IMR-90 (cell line): ENCODE measurements around the gene ETV7. TPM values are rescaled to one million over a fixed set of nuclear protein-coding genes. Genes with fewer than 3 reads are reported as not detected.

Experiments used
- ATAC-seq: fragments of 200-7000 bp; cut with Tn5 transposase; 2 replicates; pipeline ENCODE4 v1.9.1; 2020; ENCODE audit warnings: low read depth, mild to moderate bottlenecking, moderate library complexity
- BruUV-seq: library from RNA; stranded (reverse); fragments of 400-500 nt; replicated peaks from 2 replicates; lab custom pipeline; 2021; lab: Mats Ljungman, UMichigan
- CTCF ChIA-PET: fragments of 300-600 bp; formaldehyde crosslinking; extraction: SDS; loops from one replicate; lab custom pipeline; 2021; ENCODE audit warnings: antibody characterized with exemption; lab: Yijun Ruan, JAX
- POLR2A ChIA-PET: fragments of 300-600 bp; sonication (Branson Sonifier 250); formaldehyde crosslinking; loops from one replicate; lab custom pipeline; 2022; ENCODE audit warnings: antibody characterized with exemption; ENCODE audit not compliant: unreplicated experiment; lab: Charles Lee
- DNase-seq: peaks from one replicate; pipeline ENCODE4 v3.0.0; 2013
- H2AFZ ChIP-seq: replicated peaks from 2 replicates; pipeline ENCODE3; 2013; ENCODE audit warnings: low read length, mild to moderate bottlenecking; ENCODE audit not compliant: poor library complexity
- H2AK5ac ChIP-seq: 2 replicates; pipeline ENCODE4 v1.6.1; 2013; ENCODE audit warnings: low read depth, low read length, inconsistent platforms
- H2AK9ac ChIP-seq: replicated peaks from 2 replicates; pipeline ENCODE3; 2013; ENCODE audit warnings: mild to moderate bottlenecking, low read depth, low read length, moderate library complexity; ENCODE audit not compliant: poor library complexity
- H2BK120ac ChIP-seq: 2 replicates; pipeline ENCODE4 v1.6.1; 2013; ENCODE audit warnings: low read depth, low read length, inconsistent platforms
- H2BK15ac ChIP-seq: 3 replicates; pipeline ENCODE4 v1.6.1; 2013; ENCODE audit warnings: low read depth, low read length, inconsistent platforms
- H2BK20ac ChIP-seq: 2 replicates; pipeline ENCODE4 v1.6.1; 2013; ENCODE audit warnings: low read depth, mild to moderate bottlenecking, inconsistent platforms, low read length, moderate library complexity
- H2BK5ac ChIP-seq: 2 replicates; pipeline ENCODE4 v1.6.1; 2013; ENCODE audit warnings: mild to moderate bottlenecking, low read depth, low read length, inconsistent platforms; ENCODE audit not compliant: poor library complexity, severe bottlenecking
- H3K14ac ChIP-seq: replicated peaks from 2 replicates; pipeline ENCODE4 v1.6.1; 2013; ENCODE audit warnings: low read depth, low read length, inconsistent platforms
- H3K18ac ChIP-seq: 2 replicates; pipeline ENCODE4 v1.6.1; 2013; ENCODE audit warnings: low read depth, low read length, control low read depth
- H3K23ac ChIP-seq: 2 replicates; pipeline ENCODE4 v1.6.1; 2013; ENCODE audit warnings: low read depth, low read length, inconsistent platforms
- H3K27ac ChIP-seq: 2 replicates; pipeline ENCODE4 v1.5.1; 2013; ENCODE audit warnings: mild to moderate bottlenecking, control low read depth, low read length; ENCODE audit not compliant: insufficient read depth
- H3K27me3 ChIP-seq: 2 replicates; pipeline ENCODE4 v1.6.1; 2013; ENCODE audit warnings: low read length; ENCODE audit not compliant: control insufficient read depth, insufficient read depth
- H3K36me3 ChIP-seq: 2 replicates; pipeline ENCODE4 v1.6.1; 2013; ENCODE audit warnings: low read length, mixed read lengths; ENCODE audit not compliant: control insufficient read depth, insufficient read depth
- H3K4ac ChIP-seq: 2 replicates; pipeline ENCODE4 v1.6.1; 2013; ENCODE audit warnings: low read depth, low read length, inconsistent platforms
- H3K4me1 ChIP-seq: 2 replicates; pipeline ENCODE4 v1.6.1; 2013; ENCODE audit warnings: low read length, mixed read lengths; ENCODE audit not compliant: control insufficient read depth, insufficient read depth
- H3K4me2 ChIP-seq: 2 replicates; pipeline ENCODE4 v1.6.1; 2013; ENCODE audit warnings: low read depth, mild to moderate bottlenecking, control low read depth, low read length, moderate library complexity
- H3K4me3 ChIP-seq: 2 replicates; pipeline ENCODE4 v1.5.1; 2013; ENCODE audit warnings: low read depth, mild to moderate bottlenecking, control low read depth, low read length, moderate library complexity; ENCODE audit not compliant: insufficient read depth
- H3K56ac ChIP-seq: 2 replicates; pipeline ENCODE4 v1.6.1; 2013; ENCODE audit warnings: low read length, inconsistent platforms; ENCODE audit not compliant: insufficient read depth; ENCODE audit errors: extremely low read depth
- H3K79me1 ChIP-seq, 2 experiments: 2 replicates each; pipeline ENCODE4 v1.6.1; 2013; ENCODE audit warnings: low read length in 2 of 2, inconsistent platforms in 1 of 2, low read depth in 1 of 2
- H3K9ac ChIP-seq: 2 replicates; pipeline ENCODE4 v1.6.1; 2013; ENCODE audit warnings: low read depth, low read length, control low read depth
- H3K9me1 ChIP-seq: 2 replicates; pipeline ENCODE4 v1.6.1; 2013; ENCODE audit warnings: low read length, inconsistent platforms; ENCODE audit not compliant: insufficient read depth
- H3K9me3 ChIP-seq: 2 replicates; pipeline ENCODE4 v1.6.1; 2013; ENCODE audit warnings: low read length; ENCODE audit not compliant: control insufficient read depth, insufficient read depth
- H4K20me1 ChIP-seq: 2 replicates; pipeline ENCODE4 v1.6.1; 2013; ENCODE audit warnings: low read length, inconsistent platforms; ENCODE audit not compliant: insufficient read depth
- H4K5ac ChIP-seq: 2 replicates; pipeline ENCODE4 v1.6.1; 2013; ENCODE audit warnings: mild to moderate bottlenecking, low read depth, low read length, control low read depth
- H4K8ac ChIP-seq, 2 experiments: 2 replicates each; pipeline ENCODE4 v1.6.1; 2013; ENCODE audit warnings: low read depth in 2 of 2, low read length in 2 of 2, control low read depth in 1 of 2, inconsistent platforms in 1 of 2
- H4K91ac ChIP-seq: 2 replicates; pipeline ENCODE4 v1.6.1; 2013; ENCODE audit warnings: low read depth, low read length, inconsistent platforms; ENCODE audit not compliant: insufficient read depth
- BHLHE40 ChIP-seq: fragments of 150-350 bp; IDR thresholded peaks from 2 replicates; pipeline ENCODE4 v1.6.1; 2016; ENCODE audit warnings: mild to moderate bottlenecking, low read depth, low read length
- CEBPB ChIP-seq: IDR thresholded peaks from 2 replicates; pipeline ENCODE4 v1.6.1; 2012; ENCODE audit warnings: low read depth, low read length, improper control_type of control experiment
- CHD1 ChIP-seq: IDR thresholded peaks from 2 replicates; pipeline ENCODE4 v1.6.1; 2012; ENCODE audit warnings: low read depth, low read length, improper control_type of control experiment
- FOS ChIP-seq: fragments of 150-350 bp; IDR thresholded peaks from 2 replicates; pipeline ENCODE4 v1.6.1; 2016; ENCODE audit warnings: low read depth, low read length
- MAFK ChIP-seq: IDR thresholded peaks from 2 replicates; pipeline ENCODE4 v1.6.1; 2012; ENCODE audit warnings: low read depth, low read length, improper control_type of control experiment
- POLR2A ChIP-seq: IDR thresholded peaks from 2 replicates; pipeline ENCODE4 v1.6.1; 2012; ENCODE audit warnings: mild to moderate bottlenecking, low read depth, low read length
- RAD21 ChIP-seq: IDR thresholded peaks from 2 replicates; pipeline ENCODE4 v1.6.1; 2012; ENCODE audit warnings: low read length, improper control_type of control experiment
- RCOR1 ChIP-seq: IDR thresholded peaks from 2 replicates; pipeline ENCODE4 v1.6.1; 2012; ENCODE audit warnings: mild to moderate bottlenecking, low read length, improper control_type of control experiment; ENCODE audit not compliant: insufficient replicate concordance
- RFX5 ChIP-seq: IDR thresholded peaks from 2 replicates; pipeline ENCODE4 v1.8.0; 2012; ENCODE audit warnings: low read depth, mild to moderate bottlenecking, low read length, moderate library complexity
- SMC3 ChIP-seq: fragments of 150-350 bp; IDR thresholded peaks from 2 replicates; pipeline ENCODE4 v1.6.1; 2016; ENCODE audit warnings: low read depth, mild to moderate bottlenecking, antibody characterized with exemption, low read length, moderate library complexity
- USF2 ChIP-seq: fragments of 150-350 bp; IDR thresholded peaks from 2 replicates; pipeline ENCODE4 v1.6.1; 2017; ENCODE audit warnings: mild to moderate bottlenecking, antibody characterized with exemption, low read length, low read depth
- WGBS, 2 experiments: methylation state at CpG; one replicate each; pipeline versions ENCODE4 v1.1.5 to v1.1.7; 2013; ENCODE audit warnings: missing lambda C conversion rate in 2 of 2; ENCODE audit not compliant: insufficient read length in 1 of 2; ENCODE audit errors: extremely low coverage in 2 of 2; 5-methylcytosine and 5-hydroxymethylcytosine counted together
- dilution Hi-C: fragments of 300-500 bp; cut with HindIII; formaldehyde crosslinking; loops from one replicate; pipeline ENCODE4 v1.14.3; 2018; ENCODE audit warnings: low sequenced_read_pairs; ENCODE audit not compliant: unreplicated experiment
- in situ Hi-C: fragments of 300-500 bp; cut with MboI; formaldehyde crosslinking; loops from 3 replicates; pipeline ENCODE4 v1.14.3; 2019; ENCODE audit warnings: low sequenced_read_pairs, inconsistent platforms, mixed read lengths
- intact Hi-C: fragments of 100-400 bp; cut with micrococcal nuclease; formaldehyde crosslinking; loops from 2 replicates; pipeline ENCODE4 v1.10.0; 2022
- polyA plus RNA-seq, 3 experiments: library from polyadenylated mRNA; depleted of rRNA; stranded (reverse); fragments of >200 nt; gene quantifications; 2 replicates each; pipeline ENCODE4 v1.2.3, GENCODE V29; 2012; ENCODE audit warnings: low replicate concordance in 1 of 3
- total RNA-seq: library from RNA; depleted of rRNA; stranded (reverse); fragments of >200 nt; gene quantifications from 2 replicates; pipeline ENCODE4 v1.2.3, GENCODE V29; 2012
- TF ChIP-seq, protein P1 (sequence below): fragments of 150-350 bp; IDR thresholded peaks from 2 replicates; pipeline ENCODE4 v1.6.1; 2016; ENCODE audit warnings: low read depth, mild to moderate bottlenecking, low read length, moderate library complexity, borderline replicate concordance

The ETV7 gene
- total and polyA plus RNA-seq, 2 of the 4 experiments (the other 2 are of a cell fraction) = 0.17 to 0.18 TPM

- Histone ChIP-seq H4K8ac (no peak overlapping the region), H3K56ac (no peak overlapping the region), H4K91ac (no peak overlapping the region), H3K27ac (no peak overlapping the region), H4K5ac (no peak overlapping the region), H3K36me3 (no peaks in the 10 kb centered on the region), H4K20me1 (no peaks in the 10 kb centered on the region), H2BK20ac (no peak overlapping the region), H3K4me2 (no peak overlapping the region), H2AK9ac (no peak overlapping the region), H3K14ac (no peak overlapping the region), H3K27me3 (peaks cover 17% of the 10 kb centered on the region), H3K23ac (no peak overlapping the region), H3K79me1 (no peaks in the 10 kb centered on the region), H2AFZ (no peak overlapping the region), H2BK120ac (no peak overlapping the region), H3K9ac (no peak overlapping the region), H2BK15ac (no peak overlapping the region), H3K4ac (no peak overlapping the region), H2BK5ac (no peak overlapping the region), H3K9me3 (no peaks in the 10 kb centered on the region), H3K18ac (no peak overlapping the region), H3K4me3 (no peak overlapping the region), H2AK5ac (no peak overlapping the region), H3K4me1 (no peaks in the 10 kb centered on the region), H3K9me1 (no peaks in the 10 kb centered on the region; the same call in 1 of the 2 replicates)
- no peak for DNase-seq
- dilution Hi-C loops (no loop called here), in situ Hi-C loops (no loop called here), intact Hi-C loops (no loop called here)
- no TSS peak for BruUV-seq
- ChIA-PET CTCF (interaction anchor here (0.6 kb wide), 1 partner anchor 144 kb away, joined by 4 read pairs; no protein-coding TSS in a partner anchor), POLR2A (no interaction called here)
- no peak for TF ChIP-seq RAD21
- TF ChIP-seq SMC3 = no peak
- TF ChIP-seq FOS = no peak
- no peak for TF ChIP-seq RCOR1
- no peak for TF ChIP-seq BHLHE40
- no peak for TF ChIP-seq USF2
- TF ChIP-seq, protein P1, sequence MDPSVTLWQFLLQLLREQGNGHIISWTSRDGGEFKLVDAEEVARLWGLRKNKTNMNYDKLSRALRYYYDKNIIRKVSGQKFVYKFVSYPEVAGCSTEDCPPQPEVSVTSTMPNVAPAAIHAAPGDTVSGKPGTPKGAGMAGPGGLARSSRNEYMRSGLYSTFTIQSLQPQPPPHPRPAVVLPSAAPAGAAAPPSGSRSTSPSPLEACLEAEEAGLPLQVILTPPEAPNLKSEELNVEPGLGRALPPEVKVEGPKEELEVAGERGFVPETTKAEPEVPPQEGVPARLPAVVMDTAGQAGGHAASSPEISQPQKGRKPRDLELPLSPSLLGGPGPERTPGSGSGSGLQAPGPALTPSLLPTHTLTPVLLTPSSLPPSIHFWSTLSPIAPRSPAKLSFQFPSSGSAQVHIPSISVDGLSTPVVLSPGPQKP = no peak
- TF ChIP-seq MAFK = no peak
- no peak for TF ChIP-seq POLR2A
- TF ChIP-seq CHD1 = no peak
- TF ChIP-seq RFX5 = no peak
- TF ChIP-seq CEBPB = no peak
- 72% methylated on average over 3 of the region's 9 CpGs; no CpG with 5 or more reads in 1 of the 2 experiments for WGBS, 2 experiments
- no peak for ATAC-seq
Measured at GRCh38 chr6:36381502-36382389, 5.7 kb downstream of the ETV7 start.
